HepG2 (cell line): ENCODE data around the gene FBLN5. TPM values are rescaled to one million over a fixed set of nuclear protein-coding genes. Genes with fewer than 3 reads are reported as not detected.

Source experiments
- BCL6 ChIP-seq: IDR thresholded peaks from 2 replicates; pipeline ENCODE4 v1.6.1; 2016; ENCODE audit warnings: missing genetic modification reagents, missing compliant biosample characterization
- FOXA3 ChIP-seq: IDR thresholded peaks from 2 replicates; pipeline ENCODE4 v1.6.1; 2016; ENCODE audit warnings: missing genetic modification reagents, missing compliant biosample characterization
- KAT7 ChIP-seq: IDR thresholded peaks from 2 replicates; pipeline ENCODE4 v1.6.1; 2018; ENCODE audit warnings: borderline replicate concordance, missing compliant biosample characterization
- MIER2 ChIP-seq: IDR thresholded peaks from 2 replicates; pipeline ENCODE4 v1.6.1; 2016; ENCODE audit warnings: missing biosample characterization, missing genetic modification reagents
- NFKB2 ChIP-seq: sonication (generic); formaldehyde crosslinking; IDR thresholded peaks from 2 replicates; pipeline ENCODE4 v1.4.0; 2020; ENCODE audit warnings: missing genetic modification reagents, borderline replicate concordance
- PCBP1 ChIP-seq: fragments of 200-400 bp; formaldehyde crosslinking; IDR thresholded peaks from 2 replicates; pipeline ENCODE4 v1.6.1; 2017; ENCODE audit warnings: mild to moderate bottlenecking, low read depth, low read length, borderline replicate concordance
- PTBP1 ChIP-seq: fragments of 200-400 bp; formaldehyde crosslinking; IDR thresholded peaks from 2 replicates; pipeline ENCODE4 v1.6.1; 2018; ENCODE audit warnings: low read length, low read depth; ENCODE audit not compliant: poor library complexity, severe bottlenecking
- SALL1 ChIP-seq: sonication (generic); formaldehyde crosslinking; IDR thresholded peaks from 2 replicates; pipeline ENCODE4 v1.8.0; 2022; ENCODE audit warnings: mild to moderate bottlenecking, missing genetic modification reagents
- TGIF2 ChIP-seq: IDR thresholded peaks from 2 replicates; pipeline ENCODE4 v1.6.1; 2016; ENCODE audit warnings: control low read depth, missing compliant biosample characterization
- U2AF1 ChIP-seq: fragments of 200-400 bp; formaldehyde crosslinking; optimal IDR thresholded peaks from 2 replicates; pipeline ENCODE3; 2017; ENCODE audit warnings: mild to moderate bottlenecking, low read depth, low read length
- YY1 ChIP-seq: IDR thresholded peaks from 2 replicates; pipeline ENCODE4 v1.6.1; 2011; ENCODE audit warnings: low read length, low read depth, moderate library complexity, mild to moderate bottlenecking; ENCODE audit not compliant: insufficient read depth, insufficient replicate concordance
- ZNF160 ChIP-seq: sonication (generic); formaldehyde crosslinking; IDR thresholded peaks from 2 replicates; pipeline ENCODE4 v1.8.0; 2022; ENCODE audit warnings: mild to moderate bottlenecking, inconsistent platforms, missing genetic modification reagents
- ZNF484 ChIP-seq: sonication (generic); formaldehyde crosslinking; IDR thresholded peaks from 2 replicates; pipeline ENCODE4 v1.5.1; 2020; ENCODE audit warnings: mild to moderate bottlenecking, low read depth, missing genetic modification reagents, borderline replicate concordance
- ZNF546 ChIP-seq: sonication (generic); formaldehyde crosslinking; conservative IDR thresholded peaks from 2 replicates; pipeline ENCODE4 v1.8.1; 2023; ENCODE audit warnings: mild to moderate bottlenecking, missing genetic modification reagents
- ZNF562 ChIP-seq: sonication (generic); formaldehyde crosslinking; IDR thresholded peaks from 2 replicates; pipeline ENCODE4 v1.8.0; 2022; ENCODE audit warnings: missing genetic modification reagents, borderline replicate concordance
- ZZZ3 ChIP-seq: sonication (generic); formaldehyde crosslinking; IDR thresholded peaks from 2 replicates; pipeline ENCODE4 v1.4.0; 2020; ENCODE audit warnings: missing genetic modification reagents, mild to moderate bottlenecking, borderline replicate concordance
- polyA plus RNA-seq, 8 experiments: library from polyadenylated mRNA; depleted of rRNA in 3 of 8; stranded (reverse) in 7 of 8; unstranded in 1 of 8; fragments of >200 nt; fragmentation: Illumina TruSeq in 4 of 8; extraction: Trizol in 4 of 8; gene quantifications; 2 replicates each; pipeline versions ENCODE4 v1.2.1 to v1.2.3, GENCODE V29; 2011 to 2016; ENCODE audit warnings: low read depth in 4 of 8, missing spikeins in 1 of 8, mixed read lengths in 1 of 8; ENCODE audit not compliant: insufficient read depth in 1 of 8
- total RNA-seq, 5 experiments: library from RNA; depleted of rRNA; stranded (reverse); fragments of >200 nt; fragmentation: Illumina TruSeq; extraction: Trizol; gene quantifications; 2 replicates each; pipeline ENCODE4 v1.2.3, GENCODE V29; 2016; ENCODE audit warnings: low read depth in 1 of 5
- TF ChIP-seq, protein P1 (sequence below): sonication (generic); formaldehyde crosslinking; IDR thresholded peaks from 2 replicates; pipeline ENCODE4 v1.4.0; 2020; ENCODE audit warnings: missing genetic modification reagents
- TF ChIP-seq, protein P2 (sequence below): sonication (generic); formaldehyde crosslinking; IDR thresholded peaks from 2 replicates; pipeline ENCODE4 v1.5.0; 2020; ENCODE audit warnings: missing genetic modification reagents
- TF ChIP-seq, protein P3 (sequence below): sonication (generic); formaldehyde crosslinking; IDR thresholded peaks from 2 replicates; pipeline ENCODE4 v1.9.0; 2022; ENCODE audit warnings: low read depth, missing genetic modification reagents
- TF ChIP-seq, protein P4 (sequence below), 2 experiments: fragments of 450-650 bp in 1 of 2; sonication (generic) in 1 of 2; formaldehyde crosslinking; IDR thresholded peaks; 2 replicates each; pipeline versions ENCODE4 v1.5.0 to v1.8.0; 2020 to 2022; ENCODE audit warnings: mild to moderate bottlenecking in 1 of 2, missing genetic modification reagents in 1 of 2
- TF ChIP-seq, protein P5 (sequence below): sonication (generic); formaldehyde crosslinking; IDR thresholded peaks from 2 replicates; pipeline ENCODE4 v1.4.0; 2020; ENCODE audit warnings: missing genetic modification reagents, mild to moderate bottlenecking, borderline replicate concordance

Gene FBLN5
- total and polyA plus RNA-seq, 2 of the 13 experiments (the other 11 are each of a cell fraction or from before 2014, with no cell fraction given): 0.38 to 0.77 TPM

DNA sequence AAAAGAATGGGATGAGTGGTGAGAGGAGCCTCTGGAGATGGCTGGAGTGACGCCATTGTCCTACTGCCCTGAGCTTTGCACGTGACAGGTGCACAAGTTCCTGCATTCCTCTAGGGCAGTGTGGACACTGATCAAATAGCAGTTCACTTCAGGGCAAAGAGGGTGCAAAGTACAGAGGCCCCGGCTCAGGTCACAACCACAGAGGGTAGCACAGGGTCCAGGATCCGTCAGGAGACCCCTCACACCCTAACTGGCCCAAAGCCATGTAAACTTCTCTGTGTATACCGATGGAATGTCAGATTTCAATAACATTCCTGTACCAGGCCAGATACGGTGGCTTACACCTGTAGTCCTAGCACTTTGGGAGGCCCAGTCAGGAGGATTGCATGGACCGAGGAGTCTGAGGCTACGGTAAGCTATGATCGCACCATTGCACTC is 10.4 kb upstream of the FBLN5 start (continued):
- TF ChIP-seq, protein P1, sequence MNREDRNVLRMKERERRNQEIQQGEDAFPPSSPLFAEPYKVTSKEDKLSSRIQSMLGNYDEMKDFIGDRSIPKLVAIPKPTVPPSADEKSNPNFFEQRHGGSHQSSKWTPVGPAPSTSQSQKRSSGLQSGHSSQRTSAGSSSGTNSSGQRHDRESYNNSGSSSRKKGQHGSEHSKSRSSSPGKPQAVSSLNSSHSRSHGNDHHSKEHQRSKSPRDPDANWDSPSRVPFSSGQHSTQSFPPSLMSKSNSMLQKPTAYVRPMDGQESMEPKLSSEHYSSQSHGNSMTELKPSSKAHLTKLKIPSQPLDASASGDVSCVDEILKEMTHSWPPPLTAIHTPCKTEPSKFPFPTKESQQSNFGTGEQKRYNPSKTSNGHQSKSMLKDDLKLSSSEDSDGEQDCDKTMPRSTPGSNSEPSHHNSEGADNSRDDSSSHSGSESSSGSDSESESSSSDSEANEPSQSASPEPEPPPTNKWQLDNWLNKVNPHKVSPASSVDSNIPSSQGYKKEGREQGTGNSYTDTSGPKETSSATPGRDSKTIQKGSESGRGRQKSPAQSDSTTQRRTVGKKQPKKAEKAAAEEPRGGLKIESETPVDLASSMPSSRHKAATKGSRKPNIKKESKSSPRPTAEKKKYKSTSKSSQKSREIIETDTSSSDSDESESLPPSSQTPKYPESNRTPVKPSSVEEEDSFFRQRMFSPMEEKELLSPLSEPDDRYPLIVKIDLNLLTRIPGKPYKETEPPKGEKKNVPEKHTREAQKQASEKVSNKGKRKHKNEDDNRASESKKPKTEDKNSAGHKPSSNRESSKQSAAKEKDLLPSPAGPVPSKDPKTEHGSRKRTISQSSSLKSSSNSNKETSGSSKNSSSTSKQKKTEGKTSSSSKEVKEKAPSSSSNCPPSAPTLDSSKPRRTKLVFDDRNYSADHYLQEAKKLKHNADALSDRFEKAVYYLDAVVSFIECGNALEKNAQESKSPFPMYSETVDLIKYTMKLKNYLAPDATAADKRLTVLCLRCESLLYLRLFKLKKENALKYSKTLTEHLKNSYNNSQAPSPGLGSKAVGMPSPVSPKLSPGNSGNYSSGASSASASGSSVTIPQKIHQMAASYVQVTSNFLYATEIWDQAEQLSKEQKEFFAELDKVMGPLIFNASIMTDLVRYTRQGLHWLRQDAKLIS: no peak
- TF ChIP-seq ZNF160 (CRISPR knock-in tag): no peak
- TF ChIP-seq SALL1 (CRISPR knock-in tag): peak; percentile 98
- peak; percentile 26; the same call in 1 of the 2 replicates for TF ChIP-seq NFKB2 (CRISPR knock-in tag)
- TF ChIP-seq ZNF562 (CRISPR knock-in tag): no peak
- no peak for TF ChIP-seq ZNF484 (CRISPR knock-in tag)
- TF ChIP-seq, protein P2, sequence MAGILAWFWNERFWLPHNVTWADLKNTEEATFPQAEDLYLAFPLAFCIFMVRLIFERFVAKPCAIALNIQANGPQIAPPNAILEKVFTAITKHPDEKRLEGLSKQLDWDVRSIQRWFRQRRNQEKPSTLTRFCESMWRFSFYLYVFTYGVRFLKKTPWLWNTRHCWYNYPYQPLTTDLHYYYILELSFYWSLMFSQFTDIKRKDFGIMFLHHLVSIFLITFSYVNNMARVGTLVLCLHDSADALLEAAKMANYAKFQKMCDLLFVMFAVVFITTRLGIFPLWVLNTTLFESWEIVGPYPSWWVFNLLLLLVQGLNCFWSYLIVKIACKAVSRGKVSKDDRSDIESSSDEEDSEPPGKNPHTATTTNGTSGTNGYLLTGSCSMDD (CRISPR knock-in tag): no peak
- TF ChIP-seq ZNF546 (CRISPR knock-in tag): no peak
- no peak for TF ChIP-seq ZZZ3 (CRISPR knock-in tag)
- no peak for TF ChIP-seq U2AF1
- no peak for TF ChIP-seq PCBP1
- TF ChIP-seq TGIF2 (CRISPR knock-in tag): peak; percentile 64; the same call in 1 of the 2 replicates
- TF ChIP-seq BCL6 (CRISPR knock-in tag): peak; percentile 79
- 0 out of 2 replicates have a peak, but pooled peaks have one; percentile 36 for TF ChIP-seq MIER2 (CRISPR knock-in tag)
- TF ChIP-seq, protein P3, sequence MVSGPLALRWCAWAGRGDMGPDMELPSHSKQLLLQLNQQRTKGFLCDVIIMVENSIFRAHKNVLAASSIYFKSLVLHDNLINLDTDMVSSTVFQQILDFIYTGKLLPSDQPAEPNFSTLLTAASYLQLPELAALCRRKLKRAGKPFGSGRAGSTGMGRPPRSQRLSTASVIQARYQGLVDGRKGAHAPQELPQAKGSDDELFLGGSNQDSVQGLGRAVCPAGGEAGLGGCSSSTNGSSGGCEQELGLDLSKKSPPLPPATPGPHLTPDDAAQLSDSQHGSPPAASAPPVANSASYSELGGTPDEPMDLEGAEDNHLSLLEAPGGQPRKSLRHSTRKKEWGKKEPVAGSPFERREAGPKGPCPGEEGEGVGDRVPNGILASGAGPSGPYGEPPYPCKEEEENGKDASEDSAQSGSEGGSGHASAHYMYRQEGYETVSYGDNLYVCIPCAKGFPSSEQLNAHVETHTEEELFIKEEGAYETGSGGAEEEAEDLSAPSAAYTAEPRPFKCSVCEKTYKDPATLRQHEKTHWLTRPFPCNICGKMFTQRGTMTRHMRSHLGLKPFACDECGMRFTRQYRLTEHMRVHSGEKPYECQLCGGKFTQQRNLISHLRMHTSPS (CRISPR knock-in tag): no peak
- no peak for TF ChIP-seq KAT7 (CRISPR knock-in tag)
- TF ChIP-seq, protein P4, sequence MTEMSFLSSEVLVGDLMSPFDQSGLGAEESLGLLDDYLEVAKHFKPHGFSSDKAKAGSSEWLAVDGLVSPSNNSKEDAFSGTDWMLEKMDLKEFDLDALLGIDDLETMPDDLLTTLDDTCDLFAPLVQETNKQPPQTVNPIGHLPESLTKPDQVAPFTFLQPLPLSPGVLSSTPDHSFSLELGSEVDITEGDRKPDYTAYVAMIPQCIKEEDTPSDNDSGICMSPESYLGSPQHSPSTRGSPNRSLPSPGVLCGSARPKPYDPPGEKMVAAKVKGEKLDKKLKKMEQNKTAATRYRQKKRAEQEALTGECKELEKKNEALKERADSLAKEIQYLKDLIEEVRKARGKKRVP (CRISPR knock-in tag; IDR thresholded peaks at IDR 0.05): no peak
- no peak for TF ChIP-seq PTBP1
- peak; percentile 82 for TF ChIP-seq FOXA3
- peak; percentile 71 for TF ChIP-seq YY1
- TF ChIP-seq, protein P5, sequence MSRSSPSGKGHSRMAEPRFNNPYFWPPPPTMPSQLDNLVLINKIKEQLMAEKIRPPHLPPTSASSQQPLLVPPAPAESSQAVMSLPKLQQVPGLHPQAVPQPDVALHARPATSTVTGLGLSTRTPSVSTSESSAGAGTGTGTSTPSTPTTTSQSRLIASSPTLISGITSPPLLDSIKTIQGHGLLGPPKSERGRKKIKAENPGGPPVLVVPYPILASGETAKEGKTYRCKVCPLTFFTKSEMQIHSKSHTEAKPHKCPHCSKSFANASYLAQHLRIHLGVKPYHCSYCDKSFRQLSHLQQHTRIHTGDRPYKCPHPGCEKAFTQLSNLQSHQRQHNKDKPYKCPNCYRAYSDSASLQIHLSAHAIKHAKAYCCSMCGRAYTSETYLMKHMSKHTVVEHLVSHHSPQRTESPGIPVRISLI (CRISPR knock-in tag): no peak
